Measurements from ENCODE around the gene TMEM59L. TPM values are rescaled to one million over a fixed set of nuclear protein-coding genes. Genes with fewer than 3 reads are reported as not detected.

The TMEM59L gene
- total RNA-seq, 4 donors from 2014 or later: 0.34 to 2.1 (median 0.88) TPM; not detected in 1

GRCh38 chr19:18577365-18577914 lies 35.2 kb upstream of the TMEM59L start:
- TF ChIP-seq CTCF (IDR thresholded peaks at IDR 0.05; ENCODE audit: low read depth): no peak

- TF ChIP-seq CTCF (IDR thresholded peaks at IDR 0.05; ENCODE audit: low read depth): no peak
Observed at GRCh38 chr19:18580311-18580710, 32.4 kb upstream of the TMEM59L start.

GRCh38 chr19:18586306-18586705 lies 26.4 kb upstream of the TMEM59L start:
- TF ChIP-seq CTCF (IDR thresholded peaks at IDR 0.05; ENCODE audit: low read depth): no peak

DNA sequence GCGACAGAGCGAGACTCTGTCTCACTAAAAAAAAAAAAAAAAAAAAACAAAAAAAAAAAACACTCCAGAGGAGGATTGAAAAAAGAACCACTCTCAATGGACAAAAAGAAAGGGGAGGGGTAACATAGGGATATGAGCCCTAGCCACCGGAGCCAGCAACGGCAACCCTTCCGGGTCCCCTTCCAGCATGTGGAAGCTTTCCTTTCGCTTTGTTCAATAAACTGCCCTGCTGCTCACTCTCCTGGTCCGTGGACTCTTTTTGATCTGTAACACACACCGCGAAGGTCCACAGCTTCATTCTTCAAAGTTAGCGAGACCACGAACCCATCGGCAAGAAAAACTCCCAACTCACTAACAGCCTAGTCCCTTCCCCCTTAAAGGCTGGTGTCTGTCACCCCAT lies 25.1 kb upstream of the TMEM59L start:
- TF ChIP-seq CTCF (IDR thresholded peaks at IDR 0.05; ENCODE audit: low read depth): no peak

DNA sequence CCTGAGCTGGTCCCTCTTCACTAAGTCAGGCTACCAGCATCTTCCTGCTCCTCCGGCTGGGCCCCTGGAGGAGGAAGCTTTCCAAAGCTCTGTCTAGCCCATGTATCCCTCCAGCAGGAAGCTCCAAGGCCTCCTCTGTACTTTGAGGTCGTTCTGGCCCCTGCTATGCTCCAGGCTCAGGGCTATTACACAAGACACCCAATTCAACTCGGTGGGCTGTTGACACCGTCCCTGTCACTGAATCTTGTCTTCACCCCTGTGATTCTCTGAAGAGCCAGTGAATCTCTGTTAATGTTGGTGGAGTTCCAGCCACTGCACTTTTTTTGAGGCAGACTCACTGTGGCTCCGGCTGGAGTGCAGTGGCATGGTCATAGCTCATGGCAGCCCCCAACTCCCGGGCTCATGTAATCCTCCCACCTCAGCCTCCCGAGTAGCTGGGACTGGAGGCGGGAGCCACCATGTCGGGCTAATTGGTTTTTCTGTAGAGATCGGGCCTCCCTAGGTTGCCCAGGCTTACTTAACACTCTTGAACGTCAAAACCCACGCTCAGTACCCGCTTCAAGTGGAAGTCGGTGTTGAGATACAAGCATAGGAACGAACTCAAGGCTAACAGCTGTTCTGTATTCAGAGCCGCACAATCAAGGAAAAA lies 24.6 kb upstream of the TMEM59L start:
- no peak for TF ChIP-seq CTCF (IDR thresholded peaks at IDR 0.05; ENCODE audit: low read depth)

GRCh38 chr19:18588611-18589379 lies 23.9 kb upstream of the TMEM59L start, which contains the start of gene REX1BD:
Gene REX1BD (plus strand): TSS chr19:18588798. CDS start chr19:18588802, 4 bp downstream.
- TF ChIP-seq CTCF (IDR thresholded peaks at IDR 0.05; ENCODE audit: low read depth): no peak
